GM21526 (cell line): ENCODE data around the gene CDK6.
"Not testable (repeated sequence)": the region's sequence is repeated elsewhere in the genome, so short reads cannot be mapped to it uniquely, and the experiment has no call there.

Experiments used
- ATAC-seq: cut with Tn5 transposase; IDR thresholded peaks from one replicate; pipeline ENCODE4 v1.9.1; 2021; ENCODE audit warnings: moderate library complexity; ENCODE audit not compliant: unreplicated experiment, low FRiP score

Gene CDK6

DNA sequence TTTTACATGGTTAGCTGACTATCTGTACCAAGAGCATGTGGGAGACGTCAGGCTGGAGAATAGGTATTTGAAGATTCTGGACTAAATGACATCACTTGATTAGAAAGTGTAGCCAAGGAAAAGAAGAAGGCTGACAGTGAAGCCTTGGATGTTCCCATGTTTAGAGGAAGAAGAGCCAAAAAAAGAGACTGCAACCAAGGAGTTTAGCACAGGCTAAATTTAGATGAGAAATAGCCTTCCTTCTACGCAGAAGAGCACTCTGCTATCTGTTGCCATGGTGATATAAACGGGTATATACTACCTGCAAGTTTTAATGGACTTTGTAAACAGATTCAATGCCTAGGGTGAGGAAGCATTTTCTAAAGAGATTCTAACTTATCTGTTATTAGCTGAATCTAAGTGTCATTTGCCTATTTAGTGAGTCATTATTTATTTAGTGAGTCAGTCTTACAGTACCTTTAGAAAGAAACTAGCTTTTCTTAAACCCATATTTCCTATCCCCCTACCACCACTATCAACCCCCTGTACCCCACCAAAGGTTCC lies 69.8 kb downstream of the CDK6 start:
- no peak for ATAC-seq

DNA sequence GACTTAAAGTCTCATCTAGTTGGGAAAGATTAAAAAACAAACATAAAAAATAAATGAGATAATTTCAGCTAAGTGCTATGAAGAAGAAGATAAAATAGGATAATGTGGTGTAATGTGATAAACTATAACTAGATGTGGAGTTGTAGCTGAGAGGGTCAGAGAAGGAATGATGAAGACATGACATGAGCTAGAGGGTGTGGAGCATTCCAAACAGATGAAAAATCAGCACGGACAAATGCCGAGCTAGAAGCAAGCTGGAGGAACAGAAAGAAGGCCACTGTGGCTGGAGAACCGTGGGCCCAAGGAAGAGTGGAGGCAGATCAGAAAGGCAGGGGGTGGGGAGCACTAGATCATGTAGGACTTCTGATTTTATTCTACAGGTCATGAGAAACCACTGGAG lies 70.6 kb downstream of the CDK6 start:
- no peak for ATAC-seq

GRCh38 chr7:92763636-92764423 lies 72.5 kb downstream of the CDK6 start:
- no peak for ATAC-seq

- no peak for ATAC-seq
These were observed 73.5 kb downstream of the CDK6 start for GRCh38 chr7:92762851-92763250.

- no peak for ATAC-seq
These were observed 74.8 kb downstream of the CDK6 start for GRCh38 chr7:92761391-92762097.

- ATAC-seq = no peak
These were observed 77.5 kb downstream of the CDK6 start for GRCh38 chr7:92758796-92759431.

DNA sequence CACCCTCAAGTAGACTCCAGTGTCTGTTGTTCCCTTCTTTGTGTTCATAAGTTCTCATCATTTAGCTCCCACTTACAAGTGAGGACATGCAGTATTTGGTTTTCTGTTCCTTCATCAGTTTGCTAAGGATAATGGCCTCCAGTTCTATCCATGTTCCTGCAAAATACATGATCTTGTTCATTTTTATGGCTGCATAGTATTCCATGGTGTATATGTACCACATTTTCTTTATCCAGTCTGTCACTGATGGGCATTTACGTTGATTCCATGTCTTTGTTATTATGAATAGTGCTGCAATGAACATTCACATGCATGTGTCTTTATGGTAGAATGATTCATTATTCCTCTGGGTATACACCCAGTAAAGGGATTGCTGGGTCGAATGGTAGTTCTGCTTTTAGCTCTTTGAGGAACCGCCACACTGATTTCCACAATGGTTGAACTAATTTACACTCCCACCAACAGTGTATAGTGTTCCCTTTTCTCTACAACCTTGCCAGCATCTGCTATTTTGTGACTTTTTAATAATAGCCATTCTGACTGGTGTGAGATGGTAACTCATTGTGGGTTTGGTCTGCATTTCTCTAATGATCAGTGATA lies 79.0 kb downstream of the CDK6 start:
- ATAC-seq = not testable (repeated sequence)

- ATAC-seq = no peak
These were observed 80.7 kb downstream of the CDK6 start for GRCh38 chr7:92755680-92756079.

DNA sequence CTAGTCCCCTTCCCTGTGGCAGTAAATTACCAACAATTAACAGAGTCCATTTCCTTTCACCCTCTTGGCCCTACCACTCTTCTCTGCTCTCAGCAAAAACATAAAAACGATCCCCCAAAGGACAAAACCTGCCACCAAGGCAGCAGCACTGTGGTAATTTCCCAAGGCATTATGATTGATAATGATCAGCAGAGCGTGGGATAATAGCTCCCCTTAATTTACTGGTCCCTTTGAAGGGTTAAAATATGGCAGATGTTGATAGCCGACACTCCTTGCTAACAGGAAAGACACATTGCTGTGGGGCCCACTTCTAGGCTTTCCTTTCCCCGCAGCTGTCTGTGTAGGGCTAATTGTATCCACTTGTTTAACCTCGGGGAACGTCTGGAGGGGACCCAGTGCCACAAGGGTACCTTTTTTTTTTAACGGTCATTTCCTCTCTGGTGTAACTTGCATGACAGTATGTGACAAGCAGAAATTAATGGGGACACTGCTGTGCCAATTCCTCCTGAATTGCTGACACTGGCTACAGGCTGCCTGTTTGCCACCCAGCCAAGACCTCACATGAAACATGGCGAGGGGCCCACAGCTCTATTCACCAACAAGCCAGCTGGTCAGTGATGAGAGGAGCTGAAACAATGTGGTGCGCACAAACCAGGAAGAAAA lies 81.3 kb downstream of the CDK6 start:
- ATAC-seq = no peak

DNA sequence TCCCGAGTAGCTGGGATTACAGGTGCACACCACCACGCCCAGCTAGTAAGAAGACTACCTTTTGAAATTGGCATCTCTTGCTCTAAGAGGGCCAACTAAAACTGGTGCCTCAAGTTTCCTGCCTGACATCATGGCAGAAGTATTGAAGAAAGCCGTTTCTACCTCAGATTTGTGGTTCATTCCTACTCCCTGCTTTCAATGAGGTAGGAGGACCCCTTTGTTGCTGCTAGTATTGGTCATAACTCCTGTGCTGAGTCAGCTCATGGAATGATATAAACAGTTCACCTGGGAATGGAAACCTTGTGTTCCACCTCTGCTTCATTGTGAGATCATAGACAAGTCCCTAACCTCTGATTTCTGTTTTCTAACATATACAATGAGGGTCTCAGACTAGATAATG lies 82.8 kb downstream of the CDK6 start:
- no peak for ATAC-seq

DNA sequence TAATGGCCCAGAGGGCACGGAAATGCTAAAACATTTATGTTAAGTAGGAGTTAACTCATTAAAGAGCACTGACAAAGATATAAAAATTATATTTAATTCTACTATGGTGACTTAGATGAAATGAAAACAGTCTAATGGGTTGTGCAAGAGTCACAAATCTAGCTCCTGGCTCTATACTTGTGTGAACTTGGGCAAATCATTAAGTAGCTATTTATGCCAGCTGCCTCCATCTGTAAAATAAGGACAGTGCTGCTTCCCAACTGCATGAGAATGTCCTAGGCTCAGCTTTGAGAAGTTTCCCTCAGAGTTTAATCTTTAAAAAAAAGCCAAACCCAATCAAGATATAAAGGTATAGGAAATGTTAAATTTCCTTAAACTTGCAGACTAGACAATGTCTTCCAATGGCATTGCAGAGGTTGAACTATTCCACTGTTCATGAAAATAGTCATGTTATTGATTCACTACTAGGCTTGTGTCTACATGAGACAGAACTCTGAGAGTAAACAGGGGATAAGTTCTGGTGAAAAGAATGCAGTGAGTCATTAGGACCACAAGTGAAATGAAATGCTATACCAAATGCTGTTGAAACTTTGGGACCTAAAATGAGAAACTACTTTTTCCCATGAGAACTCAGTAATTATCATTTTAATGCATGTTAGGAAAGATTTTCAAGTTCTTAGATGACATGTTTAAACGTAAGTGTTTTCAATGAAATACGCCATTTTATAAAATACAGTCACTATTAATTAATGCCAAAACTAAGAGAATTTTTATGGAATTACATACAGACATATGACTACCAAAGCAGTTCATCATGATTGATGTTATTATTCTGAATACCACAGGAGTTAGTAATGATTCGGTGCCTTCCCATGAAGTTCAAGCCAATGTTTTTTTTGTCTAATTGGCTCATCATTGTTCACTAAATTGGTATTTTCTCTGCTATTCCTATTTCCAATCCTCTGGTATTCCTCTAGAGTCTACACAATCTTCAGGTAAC lies 84.2 kb downstream of the CDK6 start:
- no peak for ATAC-seq

DNA sequence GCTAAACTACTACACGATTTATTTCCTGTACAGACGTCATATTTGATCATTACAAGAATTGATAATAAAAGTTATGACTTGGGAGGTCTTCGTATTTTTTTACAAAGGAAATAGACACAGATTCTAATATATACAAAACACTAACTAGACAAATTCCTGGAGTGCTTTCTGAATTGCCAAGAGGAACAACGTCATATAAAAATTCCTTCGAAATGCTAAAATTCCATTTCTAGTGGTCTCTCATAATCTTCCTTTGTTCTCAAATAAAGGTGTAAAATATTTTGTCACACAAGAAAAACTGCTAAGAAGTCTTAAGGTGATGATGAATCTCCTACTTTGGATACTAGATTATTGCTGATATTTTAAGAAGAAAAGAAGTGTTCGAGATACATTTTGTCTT lies 85.4 kb downstream of the CDK6 start:
- ATAC-seq = no peak

DNA sequence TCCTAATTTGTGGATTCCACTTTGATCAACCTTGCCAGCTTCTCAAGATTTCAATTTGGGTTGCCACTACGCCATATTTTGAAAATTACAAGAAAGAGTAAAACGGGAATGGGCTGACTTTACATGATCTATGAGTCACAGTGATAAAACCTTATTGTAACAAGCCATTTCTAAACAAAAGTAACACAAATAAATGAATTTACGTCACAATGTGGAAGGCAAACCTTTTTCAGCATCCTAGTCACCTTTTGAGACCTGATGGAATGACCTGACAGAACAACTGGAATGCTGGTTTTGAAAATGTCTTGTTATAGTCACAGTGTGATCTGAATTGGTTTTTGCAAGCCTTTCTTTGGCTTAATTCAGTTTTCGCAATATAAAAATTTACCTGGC lies 85.9 kb downstream of the CDK6 start:
- no peak for ATAC-seq

DNA sequence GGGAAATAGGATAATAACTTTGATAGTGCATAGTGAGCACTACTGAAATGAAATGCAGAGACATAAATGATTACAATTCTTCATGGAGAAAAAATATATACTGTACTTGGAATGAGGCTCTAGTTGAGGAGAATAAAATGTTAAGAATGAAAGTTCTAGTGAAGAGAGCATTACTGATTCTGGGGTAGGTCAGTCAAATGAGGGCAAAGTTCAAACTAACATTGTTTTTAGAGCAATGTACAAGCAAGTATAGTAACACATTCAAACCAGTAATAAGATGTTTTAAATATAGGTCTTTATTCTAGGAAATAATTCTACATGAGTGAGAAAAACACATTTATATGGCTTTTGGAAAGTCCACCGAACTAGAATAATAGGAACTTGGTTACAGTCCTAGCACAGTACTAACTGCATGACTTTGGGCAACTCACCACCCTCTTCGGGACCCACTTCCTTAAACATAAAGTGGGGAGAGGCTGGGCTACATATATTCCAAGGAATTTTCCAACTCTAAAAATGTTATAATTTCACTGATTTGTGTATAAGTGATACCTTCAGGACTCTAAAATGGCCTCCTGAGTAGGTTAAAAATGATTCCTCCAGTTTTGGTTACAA lies 86.4 kb downstream of the CDK6 start:
- ATAC-seq = no peak

DNA sequence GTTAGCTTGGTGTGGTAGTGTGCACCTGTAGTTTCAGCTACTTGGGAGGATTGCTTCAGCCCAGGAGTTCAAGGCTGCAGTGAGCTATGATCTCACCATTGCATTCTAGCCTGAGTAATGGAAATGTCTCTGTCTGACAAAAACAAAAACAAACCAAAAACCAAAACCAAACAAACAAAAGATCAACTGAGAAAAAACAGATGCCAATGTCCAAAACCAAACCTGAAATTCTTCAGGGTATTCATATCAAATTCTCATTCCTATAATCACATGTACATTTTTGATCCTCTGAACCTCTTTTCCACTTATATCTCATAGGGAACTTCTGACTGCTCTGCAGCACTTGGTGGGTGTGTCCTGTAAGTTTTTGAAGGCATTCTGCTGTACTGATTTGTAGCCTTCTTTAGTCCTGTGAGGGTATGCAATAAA lies 87.0 kb downstream of the CDK6 start:
- ATAC-seq = no peak

DNA sequence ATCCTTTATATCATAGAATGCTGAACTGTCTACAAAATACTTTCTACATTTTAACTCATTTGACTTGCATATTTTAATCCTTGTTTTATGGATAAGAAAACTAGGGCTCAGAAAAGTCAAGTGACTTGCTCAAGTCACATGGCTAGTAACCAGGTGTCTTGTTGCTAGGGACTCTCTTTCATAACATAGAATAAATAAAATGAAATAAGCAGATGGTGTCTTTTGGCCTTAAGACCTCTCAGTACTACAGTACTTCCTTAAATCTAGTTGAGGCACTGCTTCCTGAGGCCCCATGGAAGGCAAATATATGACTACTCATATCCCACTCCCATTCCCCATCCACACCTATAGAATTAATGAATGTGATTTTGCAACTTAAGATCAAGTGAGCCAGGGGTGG lies 87.9 kb downstream of the CDK6 start:
- ATAC-seq = no peak

GRCh38 chr7:92747041-92747835 lies 89.1 kb downstream of the CDK6 start:
- no peak for ATAC-seq

DNA sequence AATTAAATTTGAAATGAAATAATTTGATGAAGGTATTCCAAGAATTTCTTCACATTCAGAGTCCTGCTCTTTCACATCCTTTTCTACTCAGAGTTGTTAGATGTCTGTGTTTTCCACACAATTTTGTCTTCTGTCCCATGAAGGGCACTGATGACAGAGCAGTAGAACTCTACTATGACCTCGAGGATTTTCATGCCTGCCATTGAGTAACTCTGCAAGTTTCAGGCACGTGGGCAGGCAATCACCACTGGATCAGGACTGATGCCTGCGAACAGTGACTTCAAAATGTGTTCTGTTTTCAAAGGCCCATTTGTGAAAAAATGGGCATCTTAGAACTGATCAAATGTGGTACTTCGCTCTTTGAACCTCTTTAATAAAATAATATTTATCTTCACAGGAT lies 91.1 kb downstream of the CDK6 start:
- no peak for ATAC-seq
